ENCODE results near the gene MRPS9.

MRPS9 gene

DNA sequence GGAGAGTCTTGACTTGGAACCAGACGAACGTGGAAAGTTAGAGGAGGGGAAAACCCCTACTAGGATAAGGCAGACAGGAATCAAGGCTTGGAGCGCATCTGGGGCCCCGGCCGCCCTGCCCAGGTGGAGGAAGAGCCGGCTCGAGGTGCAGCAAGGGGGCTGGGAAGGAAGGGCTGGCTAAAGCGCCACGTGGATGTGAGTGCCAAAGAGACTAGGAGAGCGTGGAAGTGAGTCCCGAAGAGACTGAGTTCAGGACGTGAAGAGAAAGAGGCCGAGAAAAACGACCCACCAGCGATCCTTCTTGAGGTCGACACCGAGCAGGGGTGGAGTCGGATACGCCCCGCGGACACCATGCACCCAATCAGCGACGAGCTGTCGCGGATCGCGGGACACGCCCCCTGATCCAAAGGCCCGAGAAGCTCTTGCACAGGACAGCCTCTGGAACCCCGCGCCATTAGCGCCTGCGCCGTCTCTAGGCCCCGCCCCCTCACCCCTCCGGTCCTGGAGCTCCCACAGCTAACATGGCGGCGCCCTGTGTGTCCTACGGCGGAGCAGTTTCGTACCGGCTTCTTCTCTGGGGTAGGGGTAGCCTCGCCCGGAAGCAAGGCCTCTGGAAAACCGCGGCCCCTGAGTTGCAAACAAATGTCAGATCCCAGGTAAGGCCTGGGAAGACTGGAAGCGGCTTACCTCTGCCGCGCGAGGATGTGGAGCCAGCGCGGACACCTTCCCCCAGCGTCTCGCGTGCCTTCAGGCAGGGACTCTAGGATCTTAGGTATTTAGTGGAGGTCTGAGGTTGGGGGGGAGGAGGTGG, at the start of gene MRPS9:
Gene MRPS9 (plus strand): TSS at position 498 of the 811 bp plus-strand sequence. CDS start 24 bp downstream, at position 522.
- peak; percentile 93 for DNase-seq

DNA sequence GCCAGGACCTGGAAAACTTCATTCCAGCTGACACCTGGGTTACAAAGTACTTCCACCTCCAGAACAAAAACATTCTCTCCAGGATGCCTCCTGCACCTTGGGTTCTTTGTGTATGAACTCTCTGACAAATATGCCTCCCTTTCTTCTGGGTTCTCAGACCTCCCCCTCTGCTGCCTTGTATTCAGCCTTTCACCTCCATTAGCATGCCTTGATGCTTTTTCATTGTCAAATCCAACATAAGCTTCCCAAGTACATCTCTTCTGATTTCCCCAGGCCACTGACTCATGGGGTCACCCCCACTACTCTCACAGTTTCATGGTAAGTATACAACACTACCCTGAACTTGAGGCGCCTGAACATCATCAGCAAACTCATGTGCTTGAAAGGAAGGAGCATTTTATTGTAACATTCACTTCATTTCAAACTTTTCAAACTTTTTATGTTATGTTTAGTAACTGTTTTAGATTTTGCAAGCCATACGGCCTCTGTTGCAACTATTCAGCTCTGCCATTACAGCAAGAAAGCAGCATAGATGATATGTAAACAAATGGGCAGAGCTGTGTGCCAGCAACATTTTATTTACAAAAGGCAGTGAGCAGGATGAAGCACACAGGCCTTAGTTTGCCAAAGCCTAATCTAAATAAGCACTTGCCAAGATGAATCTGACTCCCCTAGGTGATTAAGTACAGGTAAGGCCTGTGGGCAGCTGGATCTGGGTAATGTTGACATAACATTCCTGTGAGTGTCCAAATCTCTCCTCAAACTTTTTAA, 32.5 kb upstream of the MRPS9 start:
- DNase-seq, result no peak

DNA sequence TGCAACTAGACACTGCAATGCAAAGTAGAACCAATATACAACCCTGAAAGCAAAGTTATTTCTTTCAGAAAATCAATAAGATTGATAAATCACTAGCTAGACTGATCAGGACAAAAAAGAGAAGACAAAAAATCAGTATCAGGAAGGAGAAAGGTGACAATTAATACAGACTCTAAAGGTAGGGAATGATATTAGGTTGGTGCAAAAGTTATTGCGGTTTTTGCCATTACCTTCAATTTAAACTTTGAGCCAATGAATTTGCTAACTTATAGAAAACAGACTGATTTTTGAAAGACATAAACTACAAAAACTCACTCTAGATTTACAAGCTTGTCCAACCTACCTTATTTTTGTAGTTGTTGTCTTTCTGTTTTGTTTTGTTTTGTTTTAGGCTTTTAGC, 30.5 kb upstream of the MRPS9 start:
- no peak for DNase-seq

DNA sequence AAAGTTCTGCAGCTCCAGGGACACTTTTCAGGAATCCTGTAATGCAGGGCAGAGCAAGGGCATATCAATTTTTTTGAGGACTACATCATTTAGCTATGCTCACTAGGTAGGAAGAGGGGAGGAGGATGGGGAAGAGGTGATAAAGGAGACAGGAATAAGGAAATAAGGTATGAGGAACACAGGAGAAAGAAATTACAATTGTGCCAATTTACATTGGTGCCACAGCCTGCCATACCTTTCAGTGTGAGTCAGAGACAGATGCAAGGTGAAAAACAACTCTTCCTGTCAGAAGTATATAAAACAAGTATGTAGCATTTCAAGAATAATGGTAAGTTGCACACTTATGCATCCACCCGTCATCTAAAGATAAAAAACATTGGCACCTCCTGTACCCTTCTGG, 5.4 kb upstream of the MRPS9 start:
- DNase-seq, result no peak

DNA sequence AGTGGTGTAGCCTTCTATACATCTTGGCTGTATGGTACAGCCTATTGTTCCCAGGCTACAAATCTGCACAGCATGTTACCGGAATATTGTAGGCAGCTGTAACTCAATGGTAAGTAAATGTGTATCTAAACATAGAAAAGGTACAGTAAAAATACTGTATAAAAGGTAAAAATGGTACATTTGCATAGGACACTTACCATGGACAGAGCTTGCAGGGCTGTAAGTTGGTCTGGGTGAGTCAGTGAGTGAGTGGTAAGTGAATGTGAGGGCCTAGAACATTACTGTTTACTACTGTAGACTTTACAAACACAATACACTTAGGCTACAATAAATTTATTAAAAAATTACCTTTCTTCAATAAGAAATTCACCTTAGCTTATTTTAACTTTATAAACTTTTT, 3.7 kb upstream of the MRPS9 start:
- no peak for DNase-seq

DNA sequence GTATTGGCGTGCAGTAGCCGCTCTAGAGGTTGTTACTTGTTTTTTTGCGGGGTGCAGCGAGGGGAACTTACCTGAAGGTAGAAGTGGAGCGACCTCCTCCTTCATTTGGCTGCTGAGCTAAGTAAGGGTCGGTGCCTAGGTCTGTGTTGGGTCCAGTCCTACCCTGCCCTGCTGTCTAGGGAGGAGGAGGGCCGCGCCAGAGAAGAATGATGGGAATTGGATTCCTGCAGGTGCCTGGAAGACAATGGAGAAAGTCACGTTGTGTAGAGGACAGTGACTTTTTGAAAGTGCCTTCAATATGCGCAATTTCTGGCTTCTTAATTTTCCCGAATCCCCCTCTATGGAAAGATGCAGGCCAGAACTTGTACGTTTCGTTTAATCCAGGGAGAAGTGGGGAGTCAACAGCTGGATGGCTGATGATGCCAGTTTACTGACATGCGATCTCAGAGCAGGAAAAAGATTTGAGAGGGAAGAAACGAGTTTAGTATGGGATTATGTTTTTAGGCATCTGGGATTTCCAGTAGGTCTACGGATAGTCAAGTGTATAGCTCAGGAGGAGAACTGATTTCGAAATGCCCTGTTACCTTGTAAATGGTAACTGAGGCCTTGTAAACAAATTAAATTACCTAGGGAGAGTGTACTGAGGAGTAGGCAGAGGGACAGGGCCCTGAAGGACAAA, 653 bp downstream of the MRPS9 start:
- no peak for DNase-seq

DNA sequence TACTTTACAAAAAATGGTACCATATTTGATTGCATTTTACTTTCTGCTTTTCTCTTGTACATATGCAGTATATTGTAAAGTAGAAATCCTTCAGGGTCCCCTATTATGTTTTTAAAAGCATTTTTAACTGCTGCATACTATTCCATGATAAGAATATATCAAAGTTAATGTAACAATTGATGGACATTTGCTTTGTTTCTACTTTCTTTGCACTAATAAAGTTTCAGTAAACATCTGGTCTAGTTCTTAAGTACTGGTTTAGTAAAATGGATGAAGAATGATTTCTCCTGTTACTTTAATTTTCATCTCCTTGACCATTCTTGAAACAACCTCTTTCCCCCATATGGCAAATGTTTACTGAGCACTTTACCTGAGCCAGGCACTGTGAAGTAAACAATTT, 1.7 kb downstream of the MRPS9 start:
- no peak for DNase-seq

DNA sequence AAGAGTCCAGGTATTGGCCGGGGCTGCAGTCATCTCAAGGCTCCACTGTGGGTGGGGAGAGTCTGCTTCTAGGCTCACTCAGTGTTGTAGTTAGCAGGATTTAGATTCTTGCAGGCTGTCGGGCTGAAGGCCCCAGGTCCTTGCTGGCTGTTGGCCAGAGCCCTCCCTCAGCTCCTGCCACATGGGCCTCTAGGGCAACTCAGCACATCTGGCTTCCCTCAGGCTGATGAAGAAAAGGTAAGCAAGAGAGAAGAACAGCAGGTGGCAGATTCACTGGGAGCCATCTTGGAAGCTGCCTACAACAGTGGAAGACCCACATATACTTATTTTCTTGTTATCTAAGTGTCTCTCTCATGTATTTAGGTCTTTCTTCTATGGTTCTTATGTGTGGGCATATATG, 4.3 kb downstream of the MRPS9 start:
- DNase-seq, result no peak

DNA sequence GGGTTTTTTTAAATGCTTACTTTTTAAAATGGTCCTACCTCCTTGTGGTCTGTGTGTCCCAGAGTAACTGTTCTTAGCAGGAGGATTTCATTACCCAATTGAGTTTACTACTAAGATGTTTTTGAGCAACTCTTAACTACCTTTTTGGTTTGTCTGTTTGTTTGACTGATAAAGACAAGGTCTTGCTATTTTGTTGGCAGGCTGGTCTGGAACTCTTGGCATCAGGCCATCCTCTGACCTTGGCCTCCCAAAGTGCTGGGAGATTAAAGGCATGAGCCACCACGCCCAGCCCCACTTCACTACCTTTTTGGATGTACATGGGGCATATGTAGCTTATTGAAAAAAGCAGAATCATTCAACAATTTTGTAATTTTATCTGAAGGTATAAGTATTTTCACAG, 14.9 kb downstream of the MRPS9 start:
- DNase-seq, result no peak

DNA sequence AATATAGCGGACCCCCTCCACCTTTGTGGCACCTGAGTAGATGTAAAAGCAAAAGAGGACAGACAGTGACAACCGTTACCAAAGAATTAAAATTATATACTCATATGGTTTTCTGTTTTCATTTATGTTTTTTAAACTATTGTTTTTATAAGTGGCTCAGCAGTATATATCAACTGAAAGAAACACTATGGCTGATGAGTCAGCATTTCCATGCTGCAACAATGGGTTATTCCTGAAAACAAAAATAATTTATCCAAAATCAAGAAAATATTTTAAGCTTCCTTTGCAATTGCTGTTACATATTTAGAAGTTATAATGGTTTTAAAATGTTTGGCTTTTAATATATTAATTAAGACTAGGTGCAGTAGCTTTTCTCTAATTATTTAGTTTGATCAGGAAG, 17.7 kb downstream of the MRPS9 start:
- DNase-seq, result no peak

DNA sequence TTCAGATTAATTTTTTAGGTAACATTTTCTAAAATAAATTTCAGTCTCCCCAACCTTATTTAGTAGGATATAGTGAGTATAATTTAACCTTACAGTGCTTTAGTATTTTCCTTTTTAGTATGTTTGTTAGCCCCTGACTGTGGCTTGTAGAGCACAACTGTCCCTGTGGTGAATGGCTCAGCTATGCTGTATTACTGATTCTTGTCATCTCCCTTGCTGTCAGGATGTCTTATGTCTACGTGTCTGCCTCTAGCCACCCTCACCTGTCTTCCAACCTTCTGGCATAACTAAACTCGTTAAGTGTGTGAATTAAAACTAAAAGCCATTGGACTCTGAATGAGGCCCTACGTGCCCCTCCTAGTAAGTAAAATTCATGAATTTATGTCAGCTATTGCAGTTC, 18.4 kb downstream of the MRPS9 start:
- no peak for DNase-seq

DNA sequence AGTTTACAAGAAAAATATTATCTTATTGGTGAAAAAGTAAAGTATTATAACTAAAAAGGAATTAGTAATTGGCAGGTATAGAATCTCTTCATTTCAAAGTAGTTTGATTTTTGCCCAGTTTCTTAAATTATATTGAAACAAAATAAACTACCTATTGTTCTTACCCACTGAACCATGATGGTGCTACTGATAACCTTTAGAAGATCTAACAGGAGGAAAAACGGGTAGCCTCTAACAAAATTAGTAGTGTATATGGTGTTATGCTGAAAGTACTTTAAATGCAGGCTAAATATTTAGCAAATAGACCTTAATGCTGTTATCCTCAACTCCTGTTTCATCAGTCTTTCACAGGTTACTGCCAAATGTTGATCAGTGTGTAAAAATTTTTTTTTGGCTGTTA, 19.1 kb downstream of the MRPS9 start:
- DNase-seq, result no peak

DNA sequence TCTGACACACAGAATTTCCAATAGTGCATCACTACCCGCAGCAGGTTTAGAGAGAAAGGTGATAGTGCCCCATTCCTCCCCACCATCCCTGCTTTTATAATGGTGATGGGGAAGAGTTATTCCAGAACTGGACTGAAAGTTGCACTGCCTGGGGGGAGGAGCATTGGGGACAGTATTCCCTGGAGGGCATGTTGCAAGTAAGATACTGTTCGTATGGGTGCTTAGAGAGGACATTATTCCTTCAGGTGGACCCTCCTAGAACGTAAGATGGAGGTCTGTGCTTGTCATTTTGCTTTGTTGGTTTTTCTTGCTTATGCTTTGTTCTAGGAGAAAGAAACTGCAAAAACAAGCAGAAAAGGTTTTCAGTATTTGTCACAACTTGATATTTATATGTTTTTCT, 23.7 kb downstream of the MRPS9 start:
- DNase-seq, result no peak

DNA sequence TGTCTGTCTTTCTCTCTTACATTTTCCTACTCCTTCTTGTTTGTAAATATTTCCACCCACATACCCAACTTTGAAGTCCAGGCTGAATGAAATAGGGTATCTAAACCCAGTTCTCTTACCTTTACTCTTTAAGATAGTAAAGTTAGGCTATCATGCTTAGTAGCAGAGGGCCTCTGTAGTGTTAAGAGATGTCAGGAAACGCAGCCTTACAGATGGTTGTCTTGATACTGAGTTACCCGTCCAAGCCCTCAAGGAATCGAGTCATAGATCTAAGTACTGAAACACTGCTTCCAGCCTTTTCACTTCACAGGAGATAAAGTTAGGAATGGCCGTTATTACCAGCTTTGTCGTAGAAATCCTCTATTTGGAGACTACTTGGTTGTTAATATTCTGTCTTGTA, 24.3 kb downstream of the MRPS9 start:
- DNase-seq, result no peak

DNA sequence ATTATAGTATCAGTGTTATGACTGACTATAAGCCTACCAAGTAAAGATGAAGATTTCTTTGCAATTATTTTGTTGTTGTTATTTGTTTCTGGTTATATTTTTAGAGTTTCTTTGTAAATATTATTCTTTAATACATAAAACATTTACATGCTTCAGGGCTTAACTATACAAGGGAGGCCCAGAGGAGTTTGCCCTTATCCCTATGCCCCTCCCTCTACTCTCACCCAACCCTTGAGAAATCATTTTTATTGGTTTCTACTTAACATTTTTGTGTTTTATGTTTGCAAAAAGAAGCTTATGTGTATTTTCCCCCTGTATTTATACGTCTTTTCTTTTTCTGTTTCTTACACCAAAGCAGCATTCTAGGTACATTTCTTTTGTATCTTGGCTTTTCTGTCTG, 30.5 kb downstream of the MRPS9 start:
- no peak for DNase-seq

DNA sequence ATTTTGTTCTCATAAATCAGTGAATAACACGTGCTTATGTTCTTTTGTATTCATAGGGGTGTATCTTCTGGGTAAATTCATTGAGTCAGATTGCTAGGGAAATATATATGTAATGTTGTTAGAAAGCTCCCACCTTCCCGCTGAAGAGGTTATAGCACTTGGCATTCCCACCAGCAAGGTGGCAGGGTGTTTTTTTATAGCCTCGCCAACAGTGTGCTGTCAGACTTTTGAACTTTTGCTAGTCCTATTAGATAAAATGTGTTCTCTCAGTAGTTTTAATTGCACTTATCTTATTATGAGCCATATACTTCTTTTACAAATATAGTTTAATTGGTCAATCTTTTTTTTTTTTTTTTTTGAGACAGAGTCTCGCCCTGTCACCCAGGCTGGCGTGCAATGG, 31.0 kb downstream of the MRPS9 start:
- DNase-seq, result no peak

DNA sequence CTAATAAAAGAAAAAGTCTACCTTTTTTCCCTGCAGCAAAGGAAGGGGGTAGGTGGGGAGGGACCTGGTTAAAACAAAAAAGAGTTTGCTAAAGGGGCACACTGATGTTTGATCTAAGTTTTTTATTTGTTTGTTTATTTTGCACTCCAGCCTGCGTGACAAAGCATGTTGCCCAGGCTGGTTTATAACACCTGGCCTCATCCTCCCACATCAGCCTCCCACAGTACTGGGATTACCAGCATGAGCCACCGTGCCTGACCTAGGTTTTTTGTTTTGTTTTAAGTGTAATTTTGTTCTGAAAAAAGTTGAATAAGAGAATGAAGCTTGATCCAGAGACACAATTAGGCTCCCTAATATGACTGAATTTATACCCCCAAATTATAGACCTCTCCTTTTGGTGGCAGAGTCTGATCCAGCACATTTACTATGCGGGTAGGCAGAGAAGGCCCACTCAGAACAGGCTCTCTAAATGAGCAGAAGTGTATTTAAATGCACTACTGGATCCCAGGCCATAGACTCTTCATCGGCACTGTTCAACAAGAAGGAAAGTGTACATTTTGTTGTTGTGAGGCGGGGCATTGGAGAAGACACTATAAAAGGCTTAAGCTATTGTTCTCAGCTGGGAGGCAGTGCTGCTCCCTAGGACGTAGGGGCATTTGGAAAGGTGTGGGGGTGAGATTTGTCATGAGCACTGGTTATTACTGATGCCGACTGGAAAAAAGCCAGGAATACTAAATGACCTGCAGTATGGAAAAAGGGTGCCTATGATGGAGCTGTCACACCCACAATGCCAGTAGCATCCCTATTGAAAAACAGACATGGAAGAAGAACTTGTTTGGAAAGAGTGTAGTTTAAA, 32.4 kb downstream of the MRPS9 start:
- DNase-seq, result no peak

DNA sequence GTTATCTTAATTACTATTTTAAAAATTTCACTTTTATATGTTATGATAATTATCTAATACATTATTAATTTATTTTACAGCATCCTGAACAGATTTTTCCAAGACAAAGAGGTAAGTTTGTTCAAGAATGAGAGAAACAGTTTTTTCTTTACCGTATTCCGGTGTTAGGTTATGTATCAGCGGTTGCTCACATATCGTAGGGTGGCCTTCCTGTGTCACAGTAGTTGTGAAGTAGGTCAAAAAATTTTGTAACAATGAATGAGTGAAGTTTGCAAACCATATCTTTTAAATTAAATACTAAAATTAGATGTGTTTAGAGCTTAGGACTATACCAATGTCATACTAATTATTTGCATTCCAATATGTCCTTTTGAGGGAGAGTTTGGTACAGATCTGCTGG, 33.5 kb downstream of the MRPS9 start:
- no peak for DNase-seq

DNA sequence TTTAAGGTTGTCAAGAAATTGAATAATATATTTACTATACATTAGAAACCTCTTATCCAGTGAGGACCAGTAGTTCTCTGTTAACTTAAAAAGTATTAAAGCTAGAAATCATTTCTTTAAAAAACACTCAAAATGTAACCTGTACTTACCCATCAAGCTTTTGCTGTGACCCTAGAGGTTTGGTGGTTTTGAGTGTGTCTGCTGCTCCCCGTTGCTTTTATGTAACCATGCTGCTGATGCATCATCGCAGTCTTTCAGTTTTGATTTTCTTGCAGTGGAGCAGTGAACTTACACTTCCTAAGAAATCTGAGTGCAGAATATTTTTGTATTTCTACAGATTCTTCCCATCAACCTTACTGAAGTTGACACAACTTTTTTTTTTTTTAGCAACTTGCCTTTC, 34.2 kb downstream of the MRPS9 start:
- DNase-seq, result no peak

DNA sequence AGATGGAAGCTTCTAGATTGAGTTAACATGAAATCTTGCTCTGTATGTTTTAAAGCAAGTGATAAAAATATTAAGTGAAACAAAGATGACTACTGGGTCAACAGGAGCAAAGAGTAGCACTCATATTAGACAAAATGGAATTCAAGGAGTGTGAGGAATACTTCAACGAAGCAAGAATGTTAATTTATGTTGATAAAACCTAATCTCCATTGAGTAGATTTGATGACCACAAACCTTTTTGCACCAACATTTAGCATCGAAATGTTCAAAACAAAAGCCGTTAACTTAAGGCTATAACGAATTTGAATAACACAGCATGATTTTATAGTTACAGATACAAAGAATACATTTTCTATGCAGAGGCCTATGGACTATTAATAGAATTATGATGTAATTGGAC, 35.7 kb downstream of the MRPS9 start:
- no peak for DNase-seq

DNA sequence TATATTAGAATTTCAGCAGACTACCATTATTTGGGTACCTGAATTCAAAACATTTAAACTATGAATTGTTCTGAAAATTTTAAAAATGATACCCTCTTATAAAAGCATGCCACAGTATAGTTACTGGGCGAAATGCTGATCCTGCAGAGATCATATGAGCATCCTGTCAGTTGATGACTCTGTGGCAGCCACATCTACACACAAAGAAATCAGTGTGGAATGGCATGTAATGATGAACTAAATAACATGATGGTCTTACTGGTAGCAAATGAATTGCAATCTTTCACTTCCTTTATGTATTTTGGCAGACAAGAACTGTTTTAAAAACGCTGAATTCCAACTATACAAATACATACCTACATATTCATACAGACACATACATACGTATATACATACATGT, 38.3 kb downstream of the MRPS9 start:
- DNase-seq, result no peak

DNA sequence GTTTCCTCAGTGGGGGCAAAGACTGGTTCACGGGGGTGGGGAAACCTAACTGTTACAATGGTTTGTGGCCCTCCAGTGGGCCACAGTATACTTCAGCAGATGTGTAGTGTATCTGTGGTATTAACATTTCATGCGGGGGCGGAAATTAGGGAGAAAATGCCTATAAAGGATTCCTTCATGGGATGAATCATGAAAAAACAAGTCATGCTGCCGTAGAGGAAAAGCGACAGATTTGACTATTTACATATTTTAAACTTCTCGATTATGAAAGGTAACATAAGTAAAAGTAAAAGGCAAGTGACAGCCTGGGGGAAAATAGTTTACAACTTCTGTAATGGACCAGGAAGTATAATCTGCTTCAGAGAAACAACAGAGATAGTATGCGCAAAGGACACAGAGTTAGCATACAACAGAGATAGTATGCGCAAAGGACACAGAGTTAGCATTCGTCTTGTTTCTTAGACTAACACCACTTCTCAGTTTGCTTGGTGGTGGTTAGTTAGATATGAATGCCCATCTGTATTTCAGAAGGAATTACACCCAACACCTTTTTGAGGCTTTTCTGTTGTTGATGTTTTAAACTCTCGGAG, 41.1 kb downstream of the MRPS9 start:
- DNase-seq, result no peak

DNA sequence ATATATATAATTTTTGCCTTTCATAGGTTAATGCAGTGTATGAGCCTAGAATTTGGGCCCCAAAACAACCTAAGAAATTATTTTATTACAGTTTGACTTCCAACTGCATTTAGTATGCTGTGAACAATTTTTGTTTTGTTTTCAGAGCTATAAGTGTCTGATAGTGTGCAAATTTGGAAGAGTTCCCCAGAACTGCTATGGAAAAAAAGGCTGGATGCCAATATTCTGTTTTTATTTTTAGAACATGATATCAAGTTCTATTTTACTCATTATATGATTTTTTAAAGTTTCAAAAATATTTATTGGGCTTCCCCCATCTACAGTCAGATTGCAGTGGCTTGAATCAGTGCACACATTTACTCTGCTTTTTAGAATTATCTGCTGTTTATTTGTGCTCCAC, 42.6 kb downstream of the MRPS9 start:
- DNase-seq, result no peak

All from NCI-H1436 (cell line).